GM12878 (cell line): ENCODE data around the gene LMNTD2. TPM values are rescaled to one million over a fixed set of nuclear protein-coding genes. Genes with fewer than 3 reads are reported as not detected.

Source experiments
- ATAC-seq: fragments of 200-7000 bp; cut with Tn5 transposase; 3 replicates; pipeline ENCODE4 v1.9.1; 2020; ENCODE audit warnings: mild to moderate bottlenecking, moderate library complexity
- BruUV-seq: library from RNA; stranded (reverse); fragments of 400-500 nt; replicated peaks from 2 replicates; lab custom pipeline; 2021; lab: Mats Ljungman, UMichigan
- CTCF ChIA-PET: fragments of 300-600 bp; sonication (Branson Sonifier 250); formaldehyde crosslinking; extraction: SDS; loops from one replicate; lab custom pipeline; 2021; ENCODE audit warnings: inconsistent platforms; lab: Yijun Ruan, JAX
- POLR2A ChIA-PET: fragments of 350-600 bp; formaldehyde crosslinking; extraction: SDS; loops from one replicate; lab custom pipeline; 2021; ENCODE audit warnings: inconsistent platforms; lab: Charles Lee
- RAD21 ChIA-PET: fragments of 300-600 bp; sonication (Branson Sonifier 250); formaldehyde crosslinking; loops from one replicate; lab custom pipeline; 2023; ENCODE audit warnings: antibody characterized with exemption; ENCODE audit not compliant: unreplicated experiment; lab: Charles Lee
- SMC1A ChIA-PET: fragments of 300-600 bp; sonication (Branson Sonifier 250); formaldehyde crosslinking; loops from one replicate; lab custom pipeline; 2023; ENCODE audit not compliant: unreplicated experiment, uncharacterized antibody; lab: Charles Lee
- DNase-seq: peaks from one replicate; pipeline ENCODE4 v3.0.0-alpha.2; 2011; ENCODE audit warnings: low read depth, low spot score
- FAIRE-seq: peaks from 3 replicates; lab custom pipeline; 2011; peaks lifted over from hg19 to GRCh38; lab: Jason Lieb, UNC
- H2AFZ ChIP-seq: 2 replicates; pipeline ENCODE4 v1.6.0; 2011; ENCODE audit warnings: low read depth, low read length, control low read depth; ENCODE audit not compliant: control insufficient read depth
- H3K27ac ChIP-seq: 2 replicates; pipeline ENCODE4 v1.5.1; 2011; ENCODE audit warnings: control low read depth; ENCODE audit not compliant: control insufficient read depth, insufficient read depth
- H3K27me3 ChIP-seq, 2 experiments: replicated peaks in 1 of 2; 2 replicates each; pipeline versions ENCODE4 v1.6.0 to v1.6.1; 2011; ENCODE audit warnings: low read length in 1 of 2; ENCODE audit not compliant: control insufficient read depth in 2 of 2, insufficient read depth in 2 of 2
- H3K36me3 ChIP-seq, 2 experiments: 2 replicates each; pipeline ENCODE4 v1.5.1; 2011; ENCODE audit warnings: low read length in 1 of 2; ENCODE audit not compliant: control insufficient read depth in 2 of 2, insufficient read depth in 2 of 2
- H3K4me1 ChIP-seq: 2 replicates; pipeline ENCODE4 v1.6.1; 2011; ENCODE audit warnings: mild to moderate bottlenecking, low read length, moderate library complexity, mixed read lengths; ENCODE audit not compliant: control insufficient read depth, insufficient read depth
- H3K4me2 ChIP-seq: 2 replicates; pipeline ENCODE4 v1.6.0; 2011; ENCODE audit warnings: control low read depth; ENCODE audit not compliant: control insufficient read depth, insufficient read depth
- H3K4me3 ChIP-seq: fragments of 200-600 bp; sonication (generic); 2 replicates; pipeline ENCODE4 v1.5.1; 2016
- H3K79me2 ChIP-seq: 2 replicates; pipeline ENCODE4 v1.6.0; 2011; ENCODE audit warnings: low read length; ENCODE audit not compliant: control insufficient read depth, insufficient read depth
- H3K9ac ChIP-seq: 2 replicates; pipeline ENCODE4 v1.8.0; 2011; ENCODE audit warnings: low read length, control low read depth, mixed read lengths; ENCODE audit not compliant: control insufficient read depth, insufficient read depth
- H3K9me3 ChIP-seq: replicated peaks from 3 replicates; pipeline ENCODE4 v1.5.1; 2011; ENCODE audit warnings: mild to moderate bottlenecking, low read length; ENCODE audit not compliant: control insufficient read depth, insufficient read depth
- H4K20me1 ChIP-seq: 2 replicates; pipeline ENCODE4 v1.6.0; 2011; ENCODE audit not compliant: control insufficient read depth, insufficient read depth
- MLLT1 ChIP-seq: fragments of 450-650 bp; IDR thresholded peaks from 2 replicates; pipeline ENCODE4 v1.6.1; 2016; ENCODE audit warnings: mild to moderate bottlenecking
- RB1 ChIP-seq: fragments of 450-650 bp; formaldehyde crosslinking; IDR thresholded peaks from 2 replicates; pipeline ENCODE4 v1.6.1; 2017; ENCODE audit warnings: mild to moderate bottlenecking, borderline replicate concordance
- WGBS: methylation state at CpG from one replicate; pipeline ENCODE4 v1.1.6; 2016; ENCODE audit warnings: low lambda C conversion rate; ENCODE audit not compliant: insufficient replicate concordance, insufficient coverage; ENCODE audit errors: missing lambda C conversion rate; 5-methylcytosine and 5-hydroxymethylcytosine counted together
- in situ Hi-C: fragments of 300-500 bp; cut with MboI; formaldehyde crosslinking; loops from 9 replicates; pipeline ENCODE4 v1.14.3; 2018; ENCODE audit warnings: mixed read lengths
- intact Hi-C: fragments of 100-400 bp; cut with micrococcal nuclease; formaldehyde crosslinking; loops from one replicate; pipeline ENCODE4 v1.14.2; 2022; ENCODE audit not compliant: unreplicated experiment
- polyA plus RNA-seq, 11 experiments: library from polyadenylated mRNA; depleted of rRNA in 4 of 11; unstranded in 6 of 11; stranded (reverse) in 5 of 11; fragments of >200 nt; fragmentation: Nextera tagmentation in 4 of 11; fragmentation: Illumina TruSeq in 1 of 11; extraction: Ambion mirVana in 4 of 11; extraction: Trizol in 1 of 11; gene quantifications; 1 replicate in 1 of 11; 2 replicates in 10 of 11; pipeline versions ENCODE4 v1.2.1 to v1.2.3, GENCODE V29; 2011 to 2016; ENCODE audit warnings: inconsistent platforms in 2 of 11, missing spikeins in 2 of 11, low read depth in 1 of 11
- total RNA-seq, 4 experiments: library from RNA; depleted of rRNA in 3 of 4; stranded (reverse); fragments of >200 nt in 3 of 4; fragmentation: Illumina TruSeq in 1 of 4; extraction: Trizol in 1 of 4; gene quantifications; 2 replicates each; pipeline versions ENCODE4 v1.2.1 to v1.2.3, GENCODE V29; 2013 to 2021

LMNTD2 gene
- total and polyA plus RNA-seq, 10 of the 15 experiments (the other 5 are each of a cell fraction or from before 2014, with no cell fraction given), result 0.22 to 4.1 (median 1.3) TPM; not detected in 2

- intact Hi-C loops (no loop called here), in situ Hi-C loops (loop anchor here (5.0 kb wide), 1 partner anchor 152 kb away; no protein-coding TSS in a partner anchor)
- Histone ChIP-seq H3K27ac (no peak overlapping the region; the same call in 1 of the 2 replicates), H3K79me2 (peaks cover 5% of the 10 kb centered on the region), H3K4me3 (peak overlapping the region; percentile 76), H3K4me1 (peaks cover 5% of the 10 kb centered on the region), H3K27me3 (peaks cover 0 to 5% of the 10 kb centered on the region in 2 experiments; a peak in 2 of 4 replicates), H3K9me3 (no peaks in the 10 kb centered on the region), H3K36me3 (no peaks in the 10 kb centered on the region; a peak in 1 of 4 replicates), H3K4me2 (peak overlapping the region; percentile 96), H3K9ac (peak overlapping the region; percentile 69), H2AFZ (peak overlapping the region; percentile 90), H4K20me1 (no peaks in the 10 kb centered on the region)
- ChIA-PET RAD21 (no interaction called here), SMC1A (no interaction called here), CTCF (interaction anchor here (0.8 to 1.9 kb wide), 4 partner anchors 136 to 167 kb away, joined by 3 to 10 read pairs (median 4); partner anchors contain the start of genes DEAF1 and TMEM80), POLR2A (interaction anchor here (0.8 to 1.6 kb wide), 5 partner anchors 9 to 167 kb away, joined by 3 to 7 read pairs (median 4); partner anchors contain the start of gene TMEM80)
- FAIRE-seq (peak; percentile 18), ATAC-seq (no peak), DNase-seq (no peak)
- WGBS, result 59% methylated on average over 18 of the region's 18 CpGs
- no TSS peak for BruUV-seq
- 0 out of 2 replicates have a peak, but pooled peaks have one; percentile 43 for TF ChIP-seq MLLT1
- TF ChIP-seq RB1, result no peak
Observed at GRCh38 chr11:559712-560304, 730 bp downstream of the LMNTD2 start.
